Large intestine (tissue), 3 donors: Measurements from ENCODE around the gene LCT. TPM values are rescaled to one million over a fixed set of nuclear protein-coding genes. Genes with fewer than 3 reads are reported as not detected.

Source experiments
- DNase-seq, 2 donors: peaks; one replicate each; pipeline versions ENCODE4 v3.0.0 to v3.0.0-alpha.2; 2013
- H3K27ac ChIP-seq: one replicate; pipeline ENCODE4 v1.5.1; 2013; ENCODE audit warnings: low read length
- H3K27me3 ChIP-seq: 2 replicates; pipeline ENCODE4 v1.6.1; 2013; ENCODE audit warnings: low read length; ENCODE audit not compliant: control insufficient read depth, insufficient read depth
- H3K36me3 ChIP-seq: 2 replicates; pipeline ENCODE4 v1.6.1; 2013; ENCODE audit warnings: low read length; ENCODE audit not compliant: control insufficient read depth, insufficient read depth
- H3K4me1 ChIP-seq: one replicate; pipeline ENCODE4 v1.6.1; 2013; ENCODE audit warnings: low read length; ENCODE audit not compliant: control insufficient read depth, insufficient read depth
- H3K4me3 ChIP-seq: one replicate; pipeline ENCODE4 v1.5.1; 2013; ENCODE audit warnings: low read length
- H3K9me3 ChIP-seq: one replicate; pipeline ENCODE4 v1.6.1; 2013; ENCODE audit warnings: mild to moderate bottlenecking, low read depth, low read length, moderate library complexity; ENCODE audit not compliant: control insufficient read depth
- WGBS: methylation state at CpG from one replicate; pipeline ENCODE4 v1.1.5; 2013; ENCODE audit warnings: low lambda C conversion rate; ENCODE audit not compliant: insufficient coverage; 5-methylcytosine and 5-hydroxymethylcytosine counted together
- polyA plus RNA-seq: library from polyadenylated mRNA; unstranded; fragments of 120-200 nt; gene quantifications from one replicate; pipeline ENCODE4 v1.2.1, GENCODE V29; 2013

LCT gene
- polyA plus RNA-seq, 1 donor = 79.1 TPM

DNA sequence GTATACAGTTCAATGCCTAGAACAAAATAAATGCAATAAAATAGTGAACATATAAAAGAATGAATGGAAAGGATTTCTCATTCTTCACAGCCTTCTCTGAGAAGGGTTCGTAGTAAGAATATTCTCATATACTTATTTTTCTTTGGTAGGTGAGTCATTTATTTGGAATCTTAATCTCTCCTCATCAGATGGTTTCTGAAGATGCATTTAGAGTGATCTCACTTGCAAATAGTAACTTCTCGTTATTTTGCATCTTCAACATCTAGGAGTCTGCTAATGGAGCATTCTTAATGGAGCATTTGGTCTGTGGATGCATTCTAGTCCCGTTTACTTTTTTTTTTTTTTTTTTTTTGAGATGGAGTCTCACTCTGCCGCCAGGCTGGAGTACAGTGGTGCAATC is 91.4 kb downstream of the LCT start:
- no peak overlapping the region for H3K27ac ChIP-seq
- no CpG with 5 or more reads among the region's 4 CpGs for WGBS
- no peaks in the 10 kb centered on the region for H3K27me3 ChIP-seq

DNA sequence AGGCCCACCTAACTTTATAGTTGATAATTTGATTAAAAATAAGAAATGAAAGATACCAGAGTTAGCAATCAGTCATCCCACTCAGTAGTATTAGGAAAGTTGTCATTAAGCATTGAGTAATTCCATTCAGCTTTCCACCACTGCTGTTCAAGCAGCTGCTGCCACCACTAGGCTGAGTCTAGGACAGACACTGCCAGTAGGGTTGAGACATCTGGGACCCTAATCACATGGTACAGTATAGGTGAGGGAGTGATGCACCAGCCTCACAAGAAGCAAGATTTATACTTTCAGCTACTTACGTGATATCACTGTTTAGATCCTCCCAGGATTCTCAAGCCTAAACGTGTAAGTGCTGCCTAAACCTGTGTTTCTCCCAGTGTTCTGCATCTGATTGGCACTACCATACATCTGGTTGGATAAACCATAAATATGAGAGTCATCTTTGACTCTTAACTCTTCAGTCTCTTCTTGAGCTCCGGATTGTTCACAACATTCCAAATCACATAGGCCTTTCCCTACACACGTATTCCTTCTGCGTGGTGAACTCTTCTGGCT is 92.1 kb downstream of the LCT start:
- DNase-seq = peak; percentile 18 to 54
- WGBS = 100% methylated on average over 2 of the region's 5 CpGs
- Histone ChIP-seq H3K27ac (no peak overlapping the region), H3K4me1 (no peaks in the 10 kb centered on the region), H3K27me3 (no peaks in the 10 kb centered on the region), H3K36me3 (peaks cover 32% of the 10 kb centered on the region), H3K4me3 (no peak overlapping the region), H3K9me3 (no peaks in the 10 kb centered on the region)

More for the DNA sequence above, 91.4 kb downstream of the LCT start:
- H3K4me3 ChIP-seq = no peak overlapping the region
- H3K9me3 ChIP-seq = no peaks in the 10 kb centered on the region
- no peaks in the 10 kb centered on the region for H3K4me1 ChIP-seq
- peaks cover 36% of the 10 kb centered on the region for H3K36me3 ChIP-seq
- no peak for DNase-seq

DNA sequence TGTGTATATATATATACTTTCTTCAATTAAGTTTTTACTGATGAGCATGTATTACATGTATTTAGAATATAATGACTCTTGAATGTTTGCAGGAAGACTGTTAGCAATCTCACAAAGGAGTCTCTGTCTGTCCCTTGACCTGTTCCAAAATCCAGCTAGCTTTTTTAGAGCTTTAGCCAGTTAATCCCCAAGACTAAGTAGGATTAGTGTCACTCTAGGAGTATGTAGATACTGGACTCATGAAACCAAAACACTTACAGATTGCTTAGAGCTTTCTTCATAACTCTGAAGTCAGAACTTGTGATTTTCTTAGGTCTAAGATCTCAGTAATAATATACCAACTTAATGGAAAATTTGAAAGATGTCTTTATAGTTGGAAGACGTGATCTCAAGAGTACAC is 93.1 kb downstream of the LCT start:
- Histone ChIP-seq H3K4me1 (no peaks in the 10 kb centered on the region), H3K4me3 (peak overlapping the region; percentile 99), H3K27ac (no peak overlapping the region), H3K36me3 (peaks cover 24% of the 10 kb centered on the region), H3K9me3 (no peaks in the 10 kb centered on the region), H3K27me3 (no peaks in the 10 kb centered on the region)
- DNase-seq = peak in 1 of 2 donors; percentile 10
- 100% methylated on average over 1 of the region's 1 CpG for WGBS

DNA sequence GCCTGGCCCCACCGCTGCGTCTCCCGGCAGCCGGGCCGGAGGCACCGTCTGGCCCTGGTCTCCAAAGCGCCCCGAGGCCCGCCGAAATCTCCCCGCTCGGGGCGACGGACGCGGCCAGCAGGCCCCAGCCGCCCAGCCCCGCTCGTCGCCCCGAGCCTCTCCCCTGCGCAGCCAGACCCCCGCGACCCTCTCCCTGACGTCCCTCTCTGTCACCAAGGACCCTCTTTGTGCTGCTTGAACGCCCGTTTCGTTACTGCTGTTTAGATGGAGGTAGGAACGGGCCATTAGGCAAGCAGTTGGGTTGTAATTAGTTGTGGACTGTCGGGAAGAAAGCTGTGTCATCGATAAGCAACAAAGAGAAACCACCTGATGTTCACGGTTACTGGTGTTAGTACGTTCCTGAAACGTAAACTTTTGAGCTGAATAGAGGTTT is 94.6 kb downstream of the LCT start:
- H3K27ac ChIP-seq = peak overlapping the region; percentile 100
- peaks cover 11% of the 10 kb centered on the region for H3K36me3 ChIP-seq
- peak overlapping the region; percentile 99 for H3K4me3 ChIP-seq
- no peaks in the 10 kb centered on the region for H3K4me1 ChIP-seq
- no peaks in the 10 kb centered on the region for H3K9me3 ChIP-seq
- DNase-seq = peak; percentile 46 to 84
- 0% methylated on average over 1 of the region's 34 CpGs for WGBS
- H3K27me3 ChIP-seq = no peaks in the 10 kb centered on the region

DNA sequence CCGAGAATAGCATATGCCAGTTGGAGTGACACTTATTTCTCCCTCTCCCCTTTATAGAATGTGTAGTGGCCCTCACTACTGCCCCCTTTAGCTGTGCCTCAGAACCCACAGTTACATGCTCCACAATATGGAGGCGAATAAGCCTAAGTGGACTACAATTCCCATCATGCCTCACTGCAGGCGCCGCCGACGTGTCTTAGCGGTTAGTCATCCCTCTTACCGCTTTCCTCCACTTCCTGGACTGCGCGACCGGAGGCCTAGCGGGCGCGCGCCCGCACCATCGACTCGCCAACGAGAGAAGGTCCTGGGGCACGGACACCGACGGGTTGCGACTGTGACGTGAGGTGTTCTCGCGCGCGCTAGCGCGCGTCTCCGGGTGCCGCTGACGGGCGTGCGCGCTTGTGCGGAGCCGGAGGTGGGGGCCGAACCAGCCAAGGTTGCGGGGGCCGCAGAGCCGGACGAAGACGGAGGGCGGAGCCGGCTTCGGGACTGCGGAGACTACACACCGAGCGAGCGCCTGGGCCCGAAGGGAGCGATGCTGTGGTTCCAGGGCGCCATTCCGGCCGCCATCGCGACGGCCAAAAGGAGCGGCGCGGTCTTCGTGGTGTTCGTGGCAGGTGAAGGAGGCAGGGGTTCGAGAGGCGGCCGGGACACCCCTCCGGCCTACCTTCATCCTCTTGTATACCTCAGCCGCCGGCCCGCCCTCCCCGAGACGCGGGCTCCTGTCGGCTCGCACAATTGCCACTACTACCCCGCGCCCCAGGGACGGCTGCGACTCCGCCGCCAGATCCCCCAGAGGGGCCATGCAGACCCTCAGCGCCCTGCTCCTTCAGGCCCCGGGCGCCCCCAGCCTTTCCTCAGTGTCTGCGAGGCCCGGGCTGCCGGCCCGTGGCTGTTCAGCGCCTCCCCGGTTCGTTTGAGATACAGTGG is 95.3 kb downstream of the LCT start, which contains the start of gene UBXN4:
Gene UBXN4 (plus strand): TSS at position 461 of the 930 bp plus-strand sequence. CDS start 75 bp downstream, at position 536.
- Histone ChIP-seq H3K27ac (peak within 1 kb of the TSS; percentile 100), H3K9me3 (no peaks in the 10 kb centered on the region), H3K27me3 (no peaks in the 10 kb centered on the region), H3K36me3 (peaks cover 11% of the 10 kb centered on the region), H3K4me1 (no peaks in the 10 kb centered on the region), H3K4me3 (peak within 1 kb of the TSS; percentile 99)
- DNase-seq = peak; percentile 99
- WGBS = no CpG with 5 or more reads among the region's 93 CpGs

DNA sequence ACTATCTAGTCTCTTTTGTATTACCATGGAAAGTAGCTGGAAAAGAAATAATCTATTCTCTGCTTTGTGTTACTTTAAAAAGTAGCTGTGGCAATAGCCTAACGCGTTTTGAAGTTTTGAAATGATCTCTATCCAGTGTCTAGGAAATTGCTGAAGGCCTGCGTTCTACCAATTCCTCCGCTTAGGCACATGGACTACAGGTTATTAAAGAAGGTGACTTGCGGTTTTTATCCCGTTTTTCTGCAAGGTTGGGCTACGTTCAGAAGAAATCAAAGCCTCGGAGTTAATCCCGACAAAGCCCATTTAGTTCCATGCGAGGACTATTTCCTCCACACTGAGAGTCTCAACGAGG is 96.0 kb downstream of the LCT start:
- Histone ChIP-seq H3K27me3 (no peaks in the 10 kb centered on the region), H3K4me1 (no peaks in the 10 kb centered on the region), H3K27ac (no peak overlapping the region), H3K4me3 (no peak overlapping the region), H3K36me3 (peaks cover 9% of the 10 kb centered on the region), H3K9me3 (no peaks in the 10 kb centered on the region)
- 92% methylated on average over 2 of the region's 11 CpGs for WGBS
- no peak for DNase-seq

DNA sequence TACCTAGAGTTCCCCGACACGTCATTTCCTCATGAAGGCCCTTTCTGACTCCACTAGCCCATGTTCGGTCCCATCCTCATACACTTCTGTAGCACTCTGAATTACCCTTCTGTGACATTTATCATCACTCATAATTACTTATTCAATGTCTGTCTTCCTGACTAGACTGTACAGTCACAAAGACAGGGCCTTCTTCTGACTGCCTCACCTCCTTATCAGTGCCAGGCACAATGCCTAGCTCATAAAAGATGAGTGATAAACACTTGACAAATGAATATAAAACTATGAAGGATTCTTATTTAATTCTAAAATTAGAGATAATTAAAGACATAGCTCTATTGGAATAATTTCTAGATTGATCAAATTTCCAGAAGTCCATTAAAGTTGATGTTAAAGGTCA is 96.8 kb downstream of the LCT start:
- Histone ChIP-seq H3K36me3 (peaks cover 5% of the 10 kb centered on the region), H3K9me3 (no peaks in the 10 kb centered on the region), H3K4me3 (no peak overlapping the region), H3K27me3 (no peaks in the 10 kb centered on the region), H3K27ac (no peak overlapping the region), H3K4me1 (no peaks in the 10 kb centered on the region)
- no peak for DNase-seq
- WGBS = 94% methylated on average over 3 of the region's 3 CpGs

Other genes starting within 250 kb of the LCT start
- 129 TPM for gene UBXN4, start 95.3 kb downstream of the LCT start, polyA plus RNA-seq
- 51.9 TPM for gene MCM6, start 39.3 kb upstream of the LCT start, polyA plus RNA-seq
- 73.7 TPM for gene DARS1, start 148.4 kb upstream of the LCT start, polyA plus RNA-seq